Measurements from ENCODE around the gene TARS1. TPM values are rescaled to one million over a fixed set of nuclear protein-coding genes. Genes with fewer than 3 reads are reported as not detected.
A peak's percentile ranks its signal among the peaks of the same experiment; 100 is the strongest.

Gene TARS1
- total RNA-seq, 4 donors from 2014 or later = 27.7 to 64.2 (median 56.9) TPM

- Histone ChIP-seq H3K27me3 (no peaks in the 10 kb centered on the region), H3K4me3 (no peak overlapping the region), H3K9me3 (no peaks in the 10 kb centered on the region), H3K4me1 (no peaks in the 10 kb centered on the region), H3K27ac (no peak overlapping the region), H3K36me3 (peaks cover 3 to 100% (median 16%) of the 10 kb centered on the region in 3 donors)
- WGBS, 2 donors = 93 to 97% methylated on average over 3 of the region's 3 CpGs
- TF ChIP-seq POLR2A (IDR thresholded peaks at IDR 0.05) (no peak), CTCF (IDR thresholded peaks at IDR 0.05) (no peak), EP300 (IDR thresholded peaks at IDR 0.05) (no peak)
- DNase-seq (ENCODE audit: low spot score in 2 of 2) = no peak
Measured at GRCh38 chr5:33465120-33465519, 24.4 kb downstream of the TARS1 start.

GRCh38 chr5:33468775-33469435 lies 28.1 kb downstream of the TARS1 start:
- Histone ChIP-seq H3K27ac (no peak overlapping the region), H3K9me3 (no peaks in the 10 kb centered on the region), H3K27me3 (no peaks in the 10 kb centered on the region), H3K4me1 (no peaks in the 10 kb centered on the region), H3K36me3 (peaks cover 0 to 95% (median 2%) of the 10 kb centered on the region in 3 donors), H3K4me3 (no peak overlapping the region)
- no peak for TF ChIP-seq POLR2A (IDR thresholded peaks at IDR 0.05)
- TF ChIP-seq EP300 (IDR thresholded peaks at IDR 0.05) = no peak
- WGBS, 2 donors = 70 to 89% methylated on average over 9 of the region's 9 CpGs
- DNase-seq (ENCODE audit: low spot score in 2 of 2) = no peak

- H3K4me1 ChIP-seq = no peaks in the 10 kb centered on the region
- TF ChIP-seq EP300 (IDR thresholded peaks at IDR 0.05) (no peak), CTCF (IDR thresholded peaks at IDR 0.05) (peak in 3 of 5 experiments; percentile 19 to 51 (median 28)), POLR2A (IDR thresholded peaks at IDR 0.05) (no peak)
- no peaks in the 10 kb centered on the region for H3K9me3 ChIP-seq
- DNase-seq (ENCODE audit: low spot score in 2 of 2) = peak in 1 of 2 donors; percentile 9
- no peak overlapping the region for H3K4me3 ChIP-seq
- no peak overlapping the region for H3K27ac ChIP-seq
- H3K36me3 ChIP-seq = peaks cover 0 to 95% (median 0%) of the 10 kb centered on the region in 3 donors
- 58 to 87% methylated on average over 3 of the region's 3 CpGs for whole genome bisulfite sequencing, 2 donors
- no peaks in the 10 kb centered on the region for H3K27me3 ChIP-seq
Measured at GRCh38 chr5:33470544-33470943, 29.8 kb downstream of the TARS1 start.

- peaks cover 0 to 95% (median 0%) of the 10 kb centered on the region in 3 donors for H3K36me3 ChIP-seq
Measured at GRCh38 chr5:33472805-33473409, 32.1 kb downstream of the TARS1 start.

GRCh38 chr5:33474004-33474403 lies 33.2 kb downstream of the TARS1 start:
- no peak for TF ChIP-seq CTCF (IDR thresholded peaks at IDR 0.05)
- TF ChIP-seq POLR2A (IDR thresholded peaks at IDR 0.05) = no peak
- no peak for TF ChIP-seq EP300 (IDR thresholded peaks at IDR 0.05)
- Histone ChIP-seq H3K27ac (no peak overlapping the region), H3K27me3 (no peaks in the 10 kb centered on the region), H3K36me3 (peaks cover 0 to 91% (median 0%) of the 10 kb centered on the region in 3 donors), H3K4me1 (no peaks in the 10 kb centered on the region), H3K9me3 (no peaks in the 10 kb centered on the region), H3K4me3 (no peak overlapping the region)
- WGBS, 2 donors = 90 to 96% methylated on average over 2 of the region's 2 CpGs
- DNase-seq (ENCODE audit: low spot score in 2 of 2) = no peak

More at GRCh38 chr5:33472805-33473409, 32.1 kb downstream of the TARS1 start:
- no peak for DNase-seq (ENCODE audit: low spot score in 2 of 2)
- H3K27ac ChIP-seq = no peak overlapping the region
- no peaks in the 10 kb centered on the region for H3K4me1 ChIP-seq
- no peak for TF ChIP-seq CTCF (IDR thresholded peaks at IDR 0.05)
- TF ChIP-seq POLR2A (IDR thresholded peaks at IDR 0.05) = no peak
- no peak for TF ChIP-seq EP300 (IDR thresholded peaks at IDR 0.05)
- no peak overlapping the region for H3K4me3 ChIP-seq
- 51 to 59% methylated on average over 2 of the region's 2 CpGs for WGBS, 2 donors
- no peaks in the 10 kb centered on the region for H3K27me3 ChIP-seq
- no peaks in the 10 kb centered on the region for H3K9me3 ChIP-seq

All from tibial nerve (tissue), 4 donors.